IMR-90 (cell line): Measurements from ENCODE around the gene SYT5. TPM values are rescaled to one million over a fixed set of nuclear protein-coding genes. Genes with fewer than 3 reads are reported as not detected.

ENCODE experiments used
- ATAC-seq: fragments of 200-7000 bp; cut with Tn5 transposase; 2 replicates; pipeline ENCODE4 v1.9.1; 2020; ENCODE audit warnings: low read depth, mild to moderate bottlenecking, moderate library complexity
- BruUV-seq: library from RNA; stranded (reverse); fragments of 400-500 nt; replicated peaks from 2 replicates; lab custom pipeline; 2021; lab: Mats Ljungman, UMichigan
- CTCF ChIA-PET: fragments of 300-600 bp; formaldehyde crosslinking; extraction: SDS; loops from one replicate; lab custom pipeline; 2021; ENCODE audit warnings: antibody characterized with exemption; lab: Yijun Ruan, JAX
- POLR2A ChIA-PET: fragments of 300-600 bp; sonication (Branson Sonifier 250); formaldehyde crosslinking; loops from one replicate; lab custom pipeline; 2022; ENCODE audit warnings: antibody characterized with exemption; ENCODE audit not compliant: unreplicated experiment; lab: Charles Lee
- DNase-seq: peaks from one replicate; pipeline ENCODE4 v3.0.0; 2013
- H2AFZ ChIP-seq: replicated peaks from 2 replicates; pipeline ENCODE3; 2013; ENCODE audit warnings: low read length, mild to moderate bottlenecking; ENCODE audit not compliant: poor library complexity
- H2AK5ac ChIP-seq: 2 replicates; pipeline ENCODE4 v1.6.1; 2013; ENCODE audit warnings: low read depth, low read length, inconsistent platforms
- H2AK9ac ChIP-seq: replicated peaks from 2 replicates; pipeline ENCODE3; 2013; ENCODE audit warnings: mild to moderate bottlenecking, low read depth, low read length, moderate library complexity; ENCODE audit not compliant: poor library complexity
- H2BK120ac ChIP-seq: 2 replicates; pipeline ENCODE4 v1.6.1; 2013; ENCODE audit warnings: low read depth, low read length, inconsistent platforms
- H2BK15ac ChIP-seq: 3 replicates; pipeline ENCODE4 v1.6.1; 2013; ENCODE audit warnings: low read depth, low read length, inconsistent platforms
- H2BK20ac ChIP-seq: 2 replicates; pipeline ENCODE4 v1.6.1; 2013; ENCODE audit warnings: low read depth, mild to moderate bottlenecking, inconsistent platforms, low read length, moderate library complexity
- H2BK5ac ChIP-seq: 2 replicates; pipeline ENCODE4 v1.6.1; 2013; ENCODE audit warnings: mild to moderate bottlenecking, low read depth, low read length, inconsistent platforms; ENCODE audit not compliant: poor library complexity, severe bottlenecking
- H3K14ac ChIP-seq: replicated peaks from 2 replicates; pipeline ENCODE4 v1.6.1; 2013; ENCODE audit warnings: low read depth, low read length, inconsistent platforms
- H3K18ac ChIP-seq: 2 replicates; pipeline ENCODE4 v1.6.1; 2013; ENCODE audit warnings: low read depth, low read length, control low read depth
- H3K23ac ChIP-seq: 2 replicates; pipeline ENCODE4 v1.6.1; 2013; ENCODE audit warnings: low read depth, low read length, inconsistent platforms
- H3K27ac ChIP-seq: 2 replicates; pipeline ENCODE4 v1.5.1; 2013; ENCODE audit warnings: mild to moderate bottlenecking, control low read depth, low read length; ENCODE audit not compliant: insufficient read depth
- H3K27me3 ChIP-seq: 2 replicates; pipeline ENCODE4 v1.6.1; 2013; ENCODE audit warnings: low read length; ENCODE audit not compliant: control insufficient read depth, insufficient read depth
- H3K36me3 ChIP-seq: 2 replicates; pipeline ENCODE4 v1.6.1; 2013; ENCODE audit warnings: low read length, mixed read lengths; ENCODE audit not compliant: control insufficient read depth, insufficient read depth
- H3K4ac ChIP-seq: 2 replicates; pipeline ENCODE4 v1.6.1; 2013; ENCODE audit warnings: low read depth, low read length, inconsistent platforms
- H3K4me1 ChIP-seq: 2 replicates; pipeline ENCODE4 v1.6.1; 2013; ENCODE audit warnings: low read length, mixed read lengths; ENCODE audit not compliant: control insufficient read depth, insufficient read depth
- H3K4me2 ChIP-seq: 2 replicates; pipeline ENCODE4 v1.6.1; 2013; ENCODE audit warnings: low read depth, mild to moderate bottlenecking, control low read depth, low read length, moderate library complexity
- H3K4me3 ChIP-seq: 2 replicates; pipeline ENCODE4 v1.5.1; 2013; ENCODE audit warnings: low read depth, mild to moderate bottlenecking, control low read depth, low read length, moderate library complexity; ENCODE audit not compliant: insufficient read depth
- H3K56ac ChIP-seq: 2 replicates; pipeline ENCODE4 v1.6.1; 2013; ENCODE audit warnings: low read length, inconsistent platforms; ENCODE audit not compliant: insufficient read depth; ENCODE audit errors: extremely low read depth
- H3K79me1 ChIP-seq, 2 experiments: 2 replicates each; pipeline ENCODE4 v1.6.1; 2013; ENCODE audit warnings: low read length in 2 of 2, inconsistent platforms in 1 of 2, low read depth in 1 of 2
- H3K9ac ChIP-seq: 2 replicates; pipeline ENCODE4 v1.6.1; 2013; ENCODE audit warnings: low read depth, low read length, control low read depth
- H3K9me1 ChIP-seq: 2 replicates; pipeline ENCODE4 v1.6.1; 2013; ENCODE audit warnings: low read length, inconsistent platforms; ENCODE audit not compliant: insufficient read depth
- H3K9me3 ChIP-seq: 2 replicates; pipeline ENCODE4 v1.6.1; 2013; ENCODE audit warnings: low read length; ENCODE audit not compliant: control insufficient read depth, insufficient read depth
- H4K20me1 ChIP-seq: 2 replicates; pipeline ENCODE4 v1.6.1; 2013; ENCODE audit warnings: low read length, inconsistent platforms; ENCODE audit not compliant: insufficient read depth
- H4K5ac ChIP-seq: 2 replicates; pipeline ENCODE4 v1.6.1; 2013; ENCODE audit warnings: mild to moderate bottlenecking, low read depth, low read length, control low read depth
- H4K8ac ChIP-seq, 2 experiments: 2 replicates each; pipeline ENCODE4 v1.6.1; 2013; ENCODE audit warnings: low read depth in 2 of 2, low read length in 2 of 2, control low read depth in 1 of 2, inconsistent platforms in 1 of 2
- H4K91ac ChIP-seq: 2 replicates; pipeline ENCODE4 v1.6.1; 2013; ENCODE audit warnings: low read depth, low read length, inconsistent platforms; ENCODE audit not compliant: insufficient read depth
- ELK1 ChIP-seq: fragments of 150-350 bp; IDR thresholded peaks from 2 replicates; pipeline ENCODE4 v1.6.1; 2016; ENCODE audit warnings: low read depth, mild to moderate bottlenecking, low read length, moderate library complexity, borderline replicate concordance
- MAZ ChIP-seq: IDR thresholded peaks from 2 replicates; pipeline ENCODE4 v1.6.1; 2012; ENCODE audit warnings: low read depth, mild to moderate bottlenecking, low read length, improper control_type of control experiment, moderate library complexity, borderline replicate concordance
- RFX5 ChIP-seq: IDR thresholded peaks from 2 replicates; pipeline ENCODE4 v1.8.0; 2012; ENCODE audit warnings: low read depth, mild to moderate bottlenecking, low read length, moderate library complexity
- WGBS, 2 experiments: methylation state at CpG; one replicate each; pipeline versions ENCODE4 v1.1.5 to v1.1.7; 2013; ENCODE audit warnings: missing lambda C conversion rate in 2 of 2; ENCODE audit not compliant: insufficient read length in 1 of 2; ENCODE audit errors: extremely low coverage in 2 of 2; 5-methylcytosine and 5-hydroxymethylcytosine counted together
- dilution Hi-C: fragments of 300-500 bp; cut with HindIII; formaldehyde crosslinking; loops from one replicate; pipeline ENCODE4 v1.14.3; 2018; ENCODE audit warnings: low sequenced_read_pairs; ENCODE audit not compliant: unreplicated experiment
- in situ Hi-C: fragments of 300-500 bp; cut with MboI; formaldehyde crosslinking; loops from 3 replicates; pipeline ENCODE4 v1.14.3; 2019; ENCODE audit warnings: low sequenced_read_pairs, inconsistent platforms, mixed read lengths
- intact Hi-C: fragments of 100-400 bp; cut with micrococcal nuclease; formaldehyde crosslinking; loops from 2 replicates; pipeline ENCODE4 v1.10.0; 2022
- polyA plus RNA-seq, 3 experiments: library from polyadenylated mRNA; depleted of rRNA; stranded (reverse); fragments of >200 nt; gene quantifications; 2 replicates each; pipeline ENCODE4 v1.2.3, GENCODE V29; 2012; ENCODE audit warnings: low replicate concordance in 1 of 3
- total RNA-seq: library from RNA; depleted of rRNA; stranded (reverse); fragments of >200 nt; gene quantifications from 2 replicates; pipeline ENCODE4 v1.2.3, GENCODE V29; 2012

Gene SYT5
- total and polyA plus RNA-seq, 2 of the 4 experiments (the other 2 are of a cell fraction), result under 0.01 to 0.15 TPM

GRCh38 chr19:55198651-55199050 is 18.6 kb upstream of the SYT5 start:
- no peak overlapping the region for H2BK20ac ChIP-seq
- H3K4me2 ChIP-seq, result no peak overlapping the region
- dilution Hi-C loops, result no loop called here
- H3K4me3 ChIP-seq, result no peak overlapping the region
- H3K4ac ChIP-seq, result no peak overlapping the region
- H4K5ac ChIP-seq, result no peak overlapping the region
- H3K27me3 ChIP-seq, result peaks cover 2% of the 10 kb centered on the region
- no peak overlapping the region for H2BK120ac ChIP-seq
- no peak overlapping the region for H3K18ac ChIP-seq
- H3K27ac ChIP-seq, result no peak overlapping the region
- H3K23ac ChIP-seq, result no peak overlapping the region
- no peak overlapping the region for H3K56ac ChIP-seq
- no peak overlapping the region for H3K14ac ChIP-seq
- no peaks in the 10 kb centered on the region for H3K9me3 ChIP-seq
- POLR2A ChIA-PET, result no interaction called here
- H3K9me1 ChIP-seq, result no peaks in the 10 kb centered on the region; the same call in 1 of the 2 replicates
- TF ChIP-seq MAZ (no peak), ELK1 (no peak), RFX5 (no peak)
- no peak overlapping the region for H3K9ac ChIP-seq
- 80% methylated on average over 1 of the region's 5 CpGs; no CpG with 5 or more reads in 1 of the 2 experiments for WGBS, 2 experiments
- no peak overlapping the region for H2AK5ac ChIP-seq
- H4K91ac ChIP-seq, result no peak overlapping the region
- ATAC-seq (peak; percentile 53; the same call in 1 of the 2 replicates), DNase-seq (no peak)
- intact Hi-C loops, result no loop called here
- no peaks in the 10 kb centered on the region for H3K79me1 ChIP-seq
- H2AFZ ChIP-seq, result no peak overlapping the region
- H4K8ac ChIP-seq, result no peak overlapping the region
- no TSS peak for BruUV-seq
- no peaks in the 10 kb centered on the region for H4K20me1 ChIP-seq
- CTCF ChIA-PET, result no interaction called here
- no peak overlapping the region for H2BK5ac ChIP-seq
- in situ Hi-C loops, result no loop called here
- no peak overlapping the region for H2AK9ac ChIP-seq
- H3K36me3 ChIP-seq, result no peaks in the 10 kb centered on the region
- no peaks in the 10 kb centered on the region for H3K4me1 ChIP-seq
- no peak overlapping the region for H2BK15ac ChIP-seq
